Fibroblast of the aortic adventitia (primary cell): ENCODE results near the gene LRRC49. TPM values are rescaled to one million over a fixed set of nuclear protein-coding genes. Genes with fewer than 3 reads are reported as not detected.
A peak's percentile ranks its signal among the peaks of the same experiment; 100 is the strongest.
"Not testable (repeated sequence)": the region's sequence is repeated elsewhere in the genome, so short reads cannot be mapped to it uniquely, and the experiment has no call there.

Source experiments
- DNase-seq: peaks from one replicate; pipeline ENCODE4 v3.0.0-alpha.2; 2010; ENCODE audit warnings: low read depth
- H3K4me3 ChIP-seq: 2 replicates; pipeline ENCODE4 v1.5.1; 2011; ENCODE audit warnings: low read depth, mild to moderate bottlenecking, control low read depth, low read length, moderate library complexity
- total RNA-seq: library from RNA; depleted of rRNA; stranded (reverse); fragments of >200 nt; gene quantifications from 2 replicates; pipeline ENCODE4 v1.2.3, GENCODE V29; 2012; ENCODE audit warnings: low replicate concordance
- TF ChIP-seq, protein P1 (sequence below): IDR thresholded peaks from 2 replicates; pipeline ENCODE4 v1.5.1; 2011; ENCODE audit warnings: mild to moderate bottlenecking, low read length, control low read depth, inconsistent platforms; ENCODE audit not compliant: insufficient read depth

The LRRC49 gene
- total RNA-seq, 1 donor = 25.2 TPM

- TF ChIP-seq, protein P1, sequence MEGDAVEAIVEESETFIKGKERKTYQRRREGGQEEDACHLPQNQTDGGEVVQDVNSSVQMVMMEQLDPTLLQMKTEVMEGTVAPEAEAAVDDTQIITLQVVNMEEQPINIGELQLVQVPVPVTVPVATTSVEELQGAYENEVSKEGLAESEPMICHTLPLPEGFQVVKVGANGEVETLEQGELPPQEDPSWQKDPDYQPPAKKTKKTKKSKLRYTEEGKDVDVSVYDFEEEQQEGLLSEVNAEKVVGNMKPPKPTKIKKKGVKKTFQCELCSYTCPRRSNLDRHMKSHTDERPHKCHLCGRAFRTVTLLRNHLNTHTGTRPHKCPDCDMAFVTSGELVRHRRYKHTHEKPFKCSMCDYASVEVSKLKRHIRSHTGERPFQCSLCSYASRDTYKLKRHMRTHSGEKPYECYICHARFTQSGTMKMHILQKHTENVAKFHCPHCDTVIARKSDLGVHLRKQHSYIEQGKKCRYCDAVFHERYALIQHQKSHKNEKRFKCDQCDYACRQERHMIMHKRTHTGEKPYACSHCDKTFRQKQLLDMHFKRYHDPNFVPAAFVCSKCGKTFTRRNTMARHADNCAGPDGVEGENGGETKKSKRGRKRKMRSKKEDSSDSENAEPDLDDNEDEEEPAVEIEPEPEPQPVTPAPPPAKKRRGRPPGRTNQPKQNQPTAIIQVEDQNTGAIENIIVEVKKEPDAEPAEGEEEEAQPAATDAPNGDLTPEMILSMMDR = no peak
- no peak for DNase-seq
- H3K4me3 ChIP-seq = no peak overlapping the region
These were observed 115.7 kb downstream of the LRRC49 start for GRCh38 chr15:71008250-71008870.

DNA sequence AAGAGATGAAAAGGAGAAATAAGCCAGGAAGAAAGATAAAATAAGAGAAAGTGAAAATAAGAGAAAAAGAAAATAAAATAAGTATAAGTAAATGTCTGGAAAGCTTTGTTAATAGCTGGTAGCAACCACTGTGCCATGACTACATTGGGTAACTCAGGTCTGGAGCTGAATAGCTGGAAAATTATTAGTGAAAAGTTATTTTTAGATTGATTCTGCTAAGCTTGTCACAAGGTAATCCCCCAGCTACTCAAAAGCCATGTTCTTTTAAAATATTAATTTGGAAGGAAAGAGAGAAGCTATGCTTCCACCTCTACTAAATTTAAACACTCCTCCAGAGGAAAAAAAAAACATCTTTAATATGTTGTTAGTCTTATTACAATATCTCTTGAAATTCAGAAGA is 117.8 kb downstream of the LRRC49 start:
- DNase-seq = no peak
- no peak overlapping the region for H3K4me3 ChIP-seq
- TF ChIP-seq, protein P1 = no peak

GRCh38 chr15:71010997-71011396 is 118.4 kb downstream of the LRRC49 start:
- no peak for DNase-seq
- no peak overlapping the region for H3K4me3 ChIP-seq

GRCh38 chr15:71011503-71012155 is 119.0 kb downstream of the LRRC49 start:
- H3K4me3 ChIP-seq = no peak overlapping the region
- peak; percentile 86 for DNase-seq
- TF ChIP-seq, protein P1 = peak; percentile 93

More at GRCh38 chr15:71010997-71011396, 118.4 kb downstream of the LRRC49 start:
- TF ChIP-seq, protein P1 = no peak

- TF ChIP-seq, protein P1 = no peak
- H3K4me3 ChIP-seq = no peak overlapping the region
- no peak for DNase-seq
These were observed 120.8 kb downstream of the LRRC49 start for GRCh38 chr15:71013446-71013845.

DNA sequence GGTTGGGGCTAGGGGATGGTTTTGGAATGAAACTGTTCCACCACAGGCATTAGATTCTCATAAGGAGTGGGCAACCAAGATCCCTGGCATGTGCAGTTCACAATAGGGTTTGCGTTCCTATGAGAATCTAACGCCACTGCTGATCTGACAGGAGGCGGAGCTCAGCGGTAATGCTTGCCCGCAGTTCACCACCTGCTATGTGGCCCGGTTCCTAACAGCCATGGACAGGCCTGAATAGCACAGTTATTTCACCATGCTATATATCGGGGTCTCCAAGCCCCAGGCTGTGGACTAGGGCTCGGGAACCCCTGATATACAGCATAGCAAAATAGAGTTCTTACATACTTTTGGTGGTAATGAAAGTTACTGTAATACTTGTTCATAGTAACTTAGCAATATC is 122.7 kb downstream of the LRRC49 start:
- no peak for DNase-seq
- TF ChIP-seq, protein P1 = no peak
- no peak overlapping the region for H3K4me3 ChIP-seq

GRCh38 chr15:71031232-71031631 is 138.6 kb downstream of the LRRC49 start:
- H3K4me3 ChIP-seq, DNase-seq: not testable (repeated sequence)

- H3K4me3 ChIP-seq, DNase-seq: not testable (repeated sequence)
These were observed 142.9 kb downstream of the LRRC49 start for GRCh38 chr15:71035478-71035877.
